OCI-LY7 (cell line): ENCODE measurements around the gene USP6. TPM values are rescaled to one million over a fixed set of nuclear protein-coding genes. Genes with fewer than 3 reads are reported as not detected.
"Not testable (repeated sequence)": the region's sequence is repeated elsewhere in the genome, so short reads cannot be mapped to it uniquely, and the experiment has no call there.

ENCODE experiments used
- BruUV-seq: library from RNA; stranded (reverse); fragments of 400-500 nt; replicated peaks from 2 replicates; lab custom pipeline; 2021; lab: Mats Ljungman, UMichigan
- CTCF ChIA-PET: fragments of 300-600 bp; sonication (Branson Sonifier 250); formaldehyde crosslinking; loops from one replicate; lab custom pipeline; 2022; ENCODE audit warnings: antibody characterized with exemption; ENCODE audit not compliant: unreplicated experiment; lab: Charles Lee
- POLR2A ChIA-PET: fragments of 300-600 bp; sonication (Branson Sonifier 250); formaldehyde crosslinking; loops from one replicate; lab custom pipeline; 2022; ENCODE audit warnings: antibody characterized with exemption; lab: Charles Lee
- DNase-seq: peaks from one replicate; pipeline ENCODE4 v3.0.0-alpha.2; 2015; ENCODE audit warnings: low spot score
- H2AFZ ChIP-seq: fragments of 200-600 bp; sonication (generic), shearing (Covaris generic); 2 replicates; pipeline ENCODE4 v1.6.1; 2014; ENCODE audit warnings: mild to moderate bottlenecking, antibody characterized with exemption, low read length, moderate library complexity
- H3K27ac ChIP-seq: fragments of 200-600 bp; sonication (generic); 2 replicates; pipeline ENCODE4 v1.5.1; 2014; ENCODE audit warnings: mixed run types, low read depth, mild to moderate bottlenecking, moderate library complexity, low read length, inconsistent platforms; ENCODE audit not compliant: poor library complexity, severe bottlenecking
- H3K36me3 ChIP-seq: fragments of 200-600 bp; sonication (generic); 2 replicates; pipeline ENCODE4 v1.6.1; 2014; ENCODE audit warnings: mild to moderate bottlenecking, antibody characterized with exemption, low read length, moderate library complexity, mixed read lengths; ENCODE audit not compliant: insufficient read depth
- H3K4me1 ChIP-seq: fragments of 200-600 bp; sonication (generic); 2 replicates; pipeline ENCODE4 v1.5.1; 2014; ENCODE audit warnings: mild to moderate bottlenecking, low read length; ENCODE audit not compliant: insufficient read depth, poor library complexity, severe bottlenecking
- H3K4me2 ChIP-seq: fragments of 200-600 bp; sonication (generic); 2 replicates; pipeline ENCODE4 v1.6.1; 2014; ENCODE audit warnings: mild to moderate bottlenecking, low read length
- H3K4me3 ChIP-seq: fragments of 200-600 bp; sonication (generic); 2 replicates; pipeline ENCODE4 v1.5.1; 2014; ENCODE audit warnings: mild to moderate bottlenecking, low read depth, low read length; ENCODE audit not compliant: poor library complexity, severe bottlenecking
- H3K79me2 ChIP-seq: fragments of 200-600 bp; sonication (generic); 2 replicates; pipeline ENCODE4 v1.6.1; 2016; ENCODE audit warnings: low read depth, mild to moderate bottlenecking, low read length, moderate library complexity, mixed read lengths; ENCODE audit not compliant: insufficient read depth
- H3K9me2 ChIP-seq: fragments of 200-600 bp; sonication (generic); 2 replicates; pipeline ENCODE4 v1.6.1; 2016; ENCODE audit warnings: mild to moderate bottlenecking, low read length, mixed read lengths; ENCODE audit not compliant: insufficient read depth
- H3K9me3 ChIP-seq: fragments of 200-600 bp; sonication (generic); 2 replicates; pipeline ENCODE4 v1.6.1; 2014; ENCODE audit warnings: mild to moderate bottlenecking, mixed run types, low read length, mixed read lengths
- H4K20me1 ChIP-seq: fragments of 200-600 bp; sonication (generic); 2 replicates; pipeline ENCODE4 v1.6.1; 2014; ENCODE audit warnings: mild to moderate bottlenecking, antibody characterized with exemption, low read length, moderate library complexity, mixed read lengths; ENCODE audit not compliant: insufficient read depth
- CTCF ChIP-seq: fragments of 200-600 bp; sonication (generic); conservative IDR thresholded peaks from 2 replicates; pipeline ENCODE4 v1.5.1; 2014; ENCODE audit warnings: mild to moderate bottlenecking, antibody characterized with exemption, low read length, moderate library complexity, mixed read lengths
- EZH2phosphoT487 ChIP-seq: fragments of 200-600 bp; sonication (generic); IDR thresholded peaks from 2 replicates; pipeline ENCODE4 v1.6.1; 2018; ENCODE audit warnings: low read depth, borderline replicate concordance, mild to moderate bottlenecking, mixed run types, antibody characterized with exemption, low read length, moderate library complexity, mixed read lengths
- intact Hi-C: fragments of 100-400 bp; cut with micrococcal nuclease; formaldehyde crosslinking; loops from one replicate; pipeline ENCODE4 v1.10.0; 2022; ENCODE audit not compliant: unreplicated experiment
- total RNA-seq, 2 experiments: library from RNA; depleted of rRNA in 1 of 2; stranded (reverse); fragments of >200 nt in 1 of 2; shearing (Covaris generic) in 1 of 2; gene quantifications; 2 replicates each; pipeline ENCODE4 v1.2.3, GENCODE V29; 2014 to 2022

USP6 gene
- total RNA-seq, 2 experiments from 2014 or later, result 0.03 to 0.11 TPM

GRCh38 chr17:5111402-5112204 lies 4.2 kb upstream of the USP6 start, which contains the start of gene ZNF232:
Gene ZNF232 (minus strand): TSS chr17:5111878. CDS start chr17:5111822, 56 bp downstream.
- no peaks in the 10 kb centered on the region for H3K9me2 ChIP-seq
- intact Hi-C loops, result loop anchor here (1.0 kb wide), 2 partner anchors 80 to 126 kb away; partner anchors contain the start of gene ZNF594
- peaks cover 16% of the 10 kb centered on the region for H3K4me1 ChIP-seq
- TF ChIP-seq CTCF (0 out of 2 replicates have a peak, but pooled peaks have one; percentile 10), EZH2phosphoT487 (no peak)
- peaks cover 54% of the 10 kb centered on the region for H3K36me3 ChIP-seq
- ChIA-PET POLR2A (no interaction called here), CTCF (interaction anchor here (0.9 to 1.2 kb wide), 2 partner anchors 55 to 81 kb away, joined by 3 read pairs; no protein-coding TSS in a partner anchor)
- DNase-seq, result peak; percentile 95
- peak within 1 kb of the TSS; percentile 62 for H3K27ac ChIP-seq
- no peaks in the 10 kb centered on the region for H4K20me1 ChIP-seq
- no TSS peak for BruUV-seq
- H3K9me3 ChIP-seq, result peaks cover 5% of the 10 kb centered on the region; the same call in 1 of the 2 replicates
- peak within 1 kb of the TSS; percentile 85 for H3K4me3 ChIP-seq
- H3K79me2 ChIP-seq, result peaks cover 33% of the 10 kb centered on the region
- H3K4me2 ChIP-seq, result peak within 1 kb of the TSS; percentile 83
- H2AFZ ChIP-seq, result peak within 1 kb of the TSS; percentile 87

- no peak for TF ChIP-seq EZH2phosphoT487
- no peak for TF ChIP-seq CTCF
Measured at GRCh38 chr17:5118219-5118618, 2.4 kb downstream of the USP6 start.

GRCh38 chr17:5120036-5120435 lies 4.2 kb downstream of the USP6 start:
- no TSS peak for BruUV-seq
- Histone ChIP-seq H3K4me3 (no peak overlapping the region), H3K4me2 (no peak overlapping the region), H3K9me2 (no peaks in the 10 kb centered on the region), H4K20me1 (no peaks in the 10 kb centered on the region), H3K9me3 (0 out of 2 replicates have a peak, but pooled peaks cover 6% of the 10 kb centered on the region), H3K36me3 (no peaks in the 10 kb centered on the region), H3K4me1 (no peaks in the 10 kb centered on the region), H3K79me2 (no peaks in the 10 kb centered on the region), H2AFZ (no peak overlapping the region), H3K27ac (no peak overlapping the region)
- CTCF ChIA-PET, result no interaction called here
- POLR2A ChIA-PET, result no interaction called here
- no peak for DNase-seq
- intact Hi-C loops, result no loop called here
- TF ChIP-seq EZH2phosphoT487 (no peak), CTCF (no peak)

More at GRCh38 chr17:5118219-5118618, 2.4 kb downstream of the USP6 start:
- 0 out of 2 replicates have a peak, but pooled peaks cover 6% of the 10 kb centered on the region for H3K9me3 ChIP-seq
- H3K4me1 ChIP-seq, result peaks cover 2% of the 10 kb centered on the region
- no TSS peak for BruUV-seq
- CTCF ChIA-PET, result no interaction called here
- peaks cover 12% of the 10 kb centered on the region for H3K36me3 ChIP-seq
- no peak overlapping the region for H3K27ac ChIP-seq
- POLR2A ChIA-PET, result no interaction called here
- DNase-seq, result no peak
- H4K20me1 ChIP-seq, result no peaks in the 10 kb centered on the region
- H3K9me2 ChIP-seq, result no peaks in the 10 kb centered on the region
- H3K79me2 ChIP-seq, result peaks cover 4% of the 10 kb centered on the region
- no peak overlapping the region for H3K4me3 ChIP-seq
- no peak overlapping the region for H3K4me2 ChIP-seq
- H2AFZ ChIP-seq, result no peak overlapping the region
- intact Hi-C loops, result no loop called here

- H2AFZ ChIP-seq, H3K4me3 ChIP-seq, POLR2A ChIA-PET, H3K9me3 ChIP-seq, H3K4me2 ChIP-seq, H3K4me1 ChIP-seq, H3K36me3 ChIP-seq, intact Hi-C loops, H3K79me2 ChIP-seq, H4K20me1 ChIP-seq, BruUV-seq, DNase-seq, H3K27ac ChIP-seq, H3K9me2 ChIP-seq, CTCF ChIA-PET: not testable (repeated sequence)
Measured at GRCh38 chr17:5120436-5121185, 4.8 kb downstream of the USP6 start.
